Breast epithelium (tissue), 3 donors: ENCODE measurements around the gene PRCD.

Experiments
- CTCF ChIP-seq, 3 donors: fragments of 450-650 bp; IDR thresholded peaks; one replicate each; pipeline ENCODE4 v1.5.1; 2016 to 2017; ENCODE audit warnings: antibody characterized with exemption in 3 of 3, mild to moderate bottlenecking in 3 of 3, moderate library complexity in 3 of 3
- POLR2AphosphoS5 ChIP-seq, 3 donors: sonication (generic); formaldehyde crosslinking; IDR thresholded peaks; one replicate each; pipeline ENCODE4 v1.6.1; 2017; ENCODE audit warnings: antibody characterized with exemption in 3 of 3

GRCh38 chr17:76511668-76512365 lies 28.0 kb upstream of the PRCD start:
- no peak for TF ChIP-seq CTCF (IDR thresholded peaks at IDR 0.05)
- TF ChIP-seq POLR2AphosphoS5 (IDR thresholded peaks at IDR 0.05): no peak
